T-helper 2 cell treated with Interferon-gamma antibody and Interleukin-4, amounts not matched to agents 100 ng/mL and 5 ng/mL, for 36 hours (primary cell): ENCODE measurements around the gene CTNND2. TPM values are rescaled to one million over a fixed set of nuclear protein-coding genes. Genes with fewer than 3 reads are reported as not detected.

Experiments used
- intact Hi-C: fragments of 100-400 bp; cut with micrococcal nuclease; formaldehyde crosslinking; loops from one replicate; pipeline ENCODE4 v1.15.1; 2023
- total RNA-seq: library from RNA; stranded (reverse); gene quantifications from 2 replicates; pipeline ENCODE4 v1.2.3, GENCODE V29; 2022

CTNND2 gene
- total RNA-seq, 1 donor from 2014 or later, result not detected

- intact Hi-C loops, result no loop called here
Measured at GRCh38 chr5:11258001-11258400, 646.2 kb downstream of the CTNND2 start.

- intact Hi-C loops, result no loop called here
Measured at GRCh38 chr5:11252523-11252922, 651.7 kb downstream of the CTNND2 start.

DNA sequence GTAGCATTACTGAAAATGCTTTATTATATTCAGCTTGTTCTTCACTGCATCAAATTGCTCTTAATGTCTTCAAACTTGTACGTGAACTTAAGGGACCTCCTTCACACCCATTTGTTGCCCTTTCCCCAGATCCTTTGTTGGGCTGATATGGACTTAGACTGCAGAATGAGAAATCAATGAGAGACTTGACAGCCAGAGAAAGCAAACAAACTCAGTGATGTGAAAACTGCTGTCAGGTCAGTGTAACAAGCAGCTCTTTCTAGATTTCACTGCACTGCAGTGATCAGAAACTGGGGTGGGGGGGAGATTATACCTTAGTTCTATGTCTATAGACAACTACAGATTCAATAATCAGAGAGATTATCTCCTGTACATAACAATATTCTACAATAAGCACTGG, 652.2 kb downstream of the CTNND2 start:
- intact Hi-C loops, result no loop called here

- intact Hi-C loops, result no loop called here
Measured at GRCh38 chr5:11251247-11251646, 653.0 kb downstream of the CTNND2 start.

DNA sequence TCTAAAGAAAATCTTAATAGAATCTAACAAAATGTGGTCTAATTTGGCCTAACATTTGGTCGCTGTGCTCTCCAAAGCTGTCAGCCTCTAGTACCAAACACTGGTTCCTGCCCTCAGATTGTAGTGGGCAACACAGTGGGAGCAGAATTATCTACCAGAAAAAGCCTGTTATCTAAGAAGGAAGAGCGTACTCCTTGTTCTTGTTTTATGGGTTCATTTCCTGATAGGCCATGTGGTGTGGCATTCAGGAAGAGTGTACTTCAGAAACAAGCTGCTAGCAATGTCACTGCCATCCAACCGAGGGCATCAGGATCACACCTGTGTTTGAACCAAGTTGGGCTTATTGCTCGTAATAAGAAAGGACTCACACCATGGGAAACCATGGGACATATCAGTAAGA, 655.3 kb downstream of the CTNND2 start:
- intact Hi-C loops, result no loop called here

GRCh38 chr5:11247224-11247623, 657.0 kb downstream of the CTNND2 start:
- intact Hi-C loops, result no loop called here

GRCh38 chr5:11240293-11241190, 663.7 kb downstream of the CTNND2 start:
- intact Hi-C loops, result no loop called here

GRCh38 chr5:11239261-11240015, 664.8 kb downstream of the CTNND2 start:
- intact Hi-C loops, result no loop called here

- intact Hi-C loops, result no loop called here
Measured at GRCh38 chr5:11234501-11234911, 669.7 kb downstream of the CTNND2 start.

DNA sequence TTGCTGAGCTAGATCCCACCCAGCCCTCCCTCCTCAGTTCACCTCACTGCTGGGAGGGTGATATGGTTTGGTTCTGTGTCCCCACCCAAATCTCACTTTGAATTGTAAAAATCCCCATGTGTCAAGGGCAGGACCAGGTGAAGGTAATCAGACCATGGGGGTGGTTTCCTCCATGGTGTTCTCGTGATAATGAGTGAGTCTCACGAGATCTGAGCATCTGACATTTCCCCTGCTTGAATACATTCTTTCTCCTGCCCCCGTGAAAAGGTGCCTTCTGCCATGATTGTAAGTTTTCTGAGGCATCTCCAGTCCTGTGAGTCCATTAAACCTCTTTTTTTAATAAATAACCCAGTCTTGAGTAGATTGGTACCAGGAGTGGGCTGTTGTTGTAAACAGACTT, 673.4 kb downstream of the CTNND2 start:
- intact Hi-C loops, result no loop called here

- intact Hi-C loops, result no loop called here
Measured at GRCh38 chr5:11227064-11227463, 677.2 kb downstream of the CTNND2 start.

DNA sequence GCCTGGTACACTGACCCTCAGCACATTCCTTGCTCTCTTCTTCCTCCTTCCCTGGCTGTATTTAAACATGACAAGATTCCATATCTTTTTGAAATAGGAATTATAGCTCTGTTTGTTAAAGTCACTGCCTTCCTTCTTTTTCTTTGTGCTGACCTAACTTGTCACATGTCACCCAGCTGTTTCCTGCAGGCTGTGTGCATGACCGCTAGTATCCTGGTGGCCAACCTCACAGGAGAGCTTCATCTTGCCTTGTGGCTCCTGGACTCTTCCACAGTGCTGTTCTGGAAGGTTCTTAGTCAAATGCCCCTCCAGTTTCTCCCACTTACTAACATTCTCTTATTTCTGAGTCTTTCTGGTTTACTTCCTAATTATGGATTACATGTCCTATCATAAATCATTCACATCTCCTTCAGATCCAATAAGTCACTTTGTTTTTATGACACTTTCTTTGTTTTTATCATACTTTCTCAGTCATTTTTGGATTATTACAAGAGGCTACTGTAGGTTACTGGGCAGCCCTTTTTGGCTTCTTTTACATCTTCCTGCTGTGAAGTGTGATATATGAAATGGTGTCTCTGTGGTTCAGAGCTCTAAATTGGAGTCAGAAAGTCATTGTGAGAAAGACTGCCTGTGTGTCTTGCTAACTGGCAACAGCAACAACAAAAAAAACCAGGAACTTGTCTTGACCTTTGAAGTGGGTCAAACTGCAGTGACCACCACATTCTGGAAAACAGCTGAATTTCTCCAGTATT, 679.6 kb downstream of the CTNND2 start:
- intact Hi-C loops, result no loop called here

DNA sequence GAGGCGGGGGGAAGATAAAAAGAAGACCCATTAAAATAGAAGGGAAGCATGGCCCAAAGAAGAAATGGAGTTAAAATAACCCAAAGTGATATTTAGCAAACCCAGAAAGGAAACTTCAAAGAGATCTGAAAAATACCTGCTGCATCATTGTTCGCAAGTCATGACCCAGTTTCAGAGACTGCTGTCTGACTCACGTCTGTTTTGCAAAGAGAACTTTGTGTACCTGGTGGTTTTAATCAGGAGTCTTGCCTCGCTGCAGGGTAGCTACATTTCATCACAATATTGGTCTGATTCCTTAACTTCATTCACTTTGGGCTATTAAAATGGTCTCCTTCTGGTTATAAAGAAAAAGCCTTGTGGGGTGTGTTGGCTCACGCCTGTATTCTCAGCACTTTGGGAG, 682.1 kb downstream of the CTNND2 start:
- intact Hi-C loops, result no loop called here

DNA sequence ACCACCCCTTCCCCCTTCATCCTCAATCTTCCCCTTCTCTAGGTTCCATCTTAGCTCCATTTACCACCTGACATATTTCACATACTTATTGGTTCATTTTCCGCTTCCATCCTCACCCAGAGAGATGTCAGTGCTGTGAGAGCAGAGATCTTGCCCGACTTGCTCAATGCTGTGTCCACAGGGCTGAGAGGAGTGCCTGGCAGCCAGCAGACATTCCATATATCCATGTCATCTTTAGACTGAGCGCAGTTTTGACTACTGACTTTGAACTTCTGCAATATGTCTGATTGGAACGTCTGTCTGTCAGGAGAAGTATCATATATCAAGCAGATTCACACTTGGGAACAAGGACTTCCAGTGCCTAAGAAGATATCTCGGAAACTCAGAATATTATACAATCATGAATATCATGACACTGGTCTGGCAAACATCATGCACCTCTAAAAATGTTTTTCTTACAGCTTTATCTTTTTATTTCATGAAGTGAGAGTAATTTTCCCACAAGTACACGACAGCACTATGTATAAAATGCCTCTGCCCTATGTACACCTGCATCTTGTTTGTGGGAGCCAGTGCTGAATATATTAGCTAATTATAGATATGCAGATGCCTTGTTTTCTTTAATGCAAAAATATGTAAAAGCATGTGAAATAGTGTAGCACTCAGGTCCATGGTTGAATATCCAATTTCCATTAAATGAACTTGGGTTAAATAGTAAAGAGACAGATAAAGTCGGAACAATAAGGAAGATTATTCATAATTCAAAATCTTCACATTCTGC, 689.2 kb downstream of the CTNND2 start:
- intact Hi-C loops, result no loop called here

- intact Hi-C loops, result no loop called here
Measured at GRCh38 chr5:11212706-11213105, 691.5 kb downstream of the CTNND2 start.

- intact Hi-C loops, result no loop called here
Measured at GRCh38 chr5:11197726-11198125, 706.5 kb downstream of the CTNND2 start.

DNA sequence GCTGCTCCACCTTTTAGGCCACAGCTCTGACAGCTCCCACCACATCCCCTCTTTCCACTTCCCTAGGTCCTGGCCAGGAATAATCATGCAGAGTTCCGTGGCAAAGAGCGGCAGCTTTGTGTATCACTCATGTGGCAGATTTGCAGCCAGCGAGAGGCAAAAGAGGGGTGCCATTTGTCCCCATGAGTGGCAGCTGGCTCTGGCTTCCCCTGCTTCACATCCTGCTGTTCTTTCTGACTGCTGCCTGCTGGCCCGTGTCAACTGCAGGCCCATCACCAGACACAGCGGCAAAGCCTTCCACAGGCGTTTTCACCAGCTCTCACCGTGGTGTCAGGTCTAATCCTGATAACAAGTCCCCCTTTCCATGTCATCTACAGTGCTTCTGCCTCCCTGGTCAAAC, 712.6 kb downstream of the CTNND2 start:
- intact Hi-C loops, result no loop called here

DNA sequence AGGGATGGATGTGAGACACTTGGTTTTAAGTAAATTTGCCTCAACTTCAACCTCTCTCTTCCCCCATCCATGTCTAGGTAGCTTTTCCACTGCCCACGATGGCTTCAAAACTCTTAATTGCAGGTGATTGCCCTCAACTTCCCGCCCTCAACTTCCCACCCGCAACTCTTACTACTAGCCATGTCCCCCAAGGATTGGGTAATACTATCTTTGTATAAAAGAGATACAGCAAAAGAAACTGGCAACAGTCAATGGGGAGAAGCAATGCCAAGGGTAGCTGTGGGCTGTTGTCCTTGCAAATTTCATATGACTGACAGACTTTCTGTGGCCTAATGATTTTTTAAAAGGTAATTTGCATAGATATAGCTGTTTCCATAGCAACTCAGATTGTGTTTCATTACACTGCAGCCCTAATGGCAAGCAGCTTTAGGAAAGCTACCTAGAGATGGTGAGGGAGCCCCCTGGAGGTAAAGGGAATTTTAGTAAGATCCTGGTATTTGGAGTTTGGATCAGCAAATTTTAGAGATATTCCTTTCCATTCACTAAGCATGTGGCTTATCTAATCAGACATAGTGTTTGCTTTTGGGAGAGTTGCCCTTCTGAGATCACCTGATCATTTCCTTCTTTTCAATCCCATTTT, 721.7 kb downstream of the CTNND2 start:
- intact Hi-C loops, result no loop called here

- intact Hi-C loops, result no loop called here
Measured at GRCh38 chr5:11181940-11182339, 722.3 kb downstream of the CTNND2 start.

DNA sequence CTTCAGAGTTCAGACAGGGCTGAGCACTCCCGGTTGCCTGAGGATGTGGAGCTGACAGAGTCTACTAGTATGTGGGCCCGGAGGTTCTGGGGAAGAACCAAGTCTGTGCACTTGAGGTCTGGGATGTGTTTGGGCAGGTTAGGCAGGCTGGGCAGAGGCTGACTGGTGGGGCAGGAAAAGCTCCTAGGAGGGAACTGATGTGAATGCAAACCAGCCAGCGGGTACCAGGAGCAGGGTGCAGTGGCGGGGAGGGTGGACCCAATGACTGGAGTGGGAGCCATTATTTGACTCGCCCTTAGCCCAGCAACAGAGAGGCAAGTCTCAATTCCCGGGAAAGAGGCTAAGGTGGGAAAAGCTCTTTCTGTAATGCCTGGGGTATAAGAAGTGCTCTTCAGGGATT, 723.4 kb downstream of the CTNND2 start:
- intact Hi-C loops, result no loop called here
